Measurements from ENCODE around the gene ASB1. TPM values are rescaled to one million over a fixed set of nuclear protein-coding genes. Genes with fewer than 3 reads are reported as not detected.

Gene ASB1
- total and polyA plus RNA-seq, 2 of the 13 experiments (the other 11 are each of a cell fraction or from before 2014, with no cell fraction given) = 48.6 to 49.2 TPM

GRCh38 chr2:238434846-238435751 is 8.4 kb downstream of the ASB1 start (continued):
- TF ChIP-seq ZNF660 (CRISPR knock-in tag; IDR thresholded peaks at IDR 0.05; ENCODE audit: borderline replicate concordance, low read depth) = no peak
- no peak for TF ChIP-seq SUZ12 (IDR thresholded peaks at IDR 0.05; ENCODE audit: low read depth, low read length)
- no peak for TF ChIP-seq SOX6 (IDR thresholded peaks at IDR 0.05)
- TF ChIP-seq SOX6 (CRISPR knock-in tag; IDR thresholded peaks at IDR 0.05) = peak; percentile 73
- 0 out of 2 replicates have a peak, but pooled peaks have one; percentile 43 for TF ChIP-seq ZNF451 (CRISPR knock-in tag; IDR thresholded peaks at IDR 0.05)
- TF ChIP-seq MBD4 (IDR thresholded peaks at IDR 0.05; ENCODE audit: borderline replicate concordance, low read length) = no peak
- TF ChIP-seq REST (IDR thresholded peaks at IDR 0.05; ENCODE audit: borderline replicate concordance in 1 of 2, low read depth in 1 of 2, low read length in 2 of 2) = no peak
- no peak for TF ChIP-seq ATAD3A (CRISPR knock-in tag; IDR thresholded peaks at IDR 0.05)
- TF ChIP-seq ZBTB33 (CRISPR knock-in tag; IDR thresholded peaks at IDR 0.05) = peak; percentile 85
- TF ChIP-seq ZNF687 (CRISPR knock-in tag; IDR thresholded peaks at IDR 0.05) = peak; percentile 94
- no peak for TF ChIP-seq KDM5B (CRISPR knock-in tag; IDR thresholded peaks at IDR 0.05; ENCODE audit: borderline replicate concordance)
- TF ChIP-seq GZF1 (CRISPR knock-in tag; IDR thresholded peaks at IDR 0.05) = no peak
- TF ChIP-seq ATF5 (CRISPR knock-in tag; IDR thresholded peaks at IDR 0.05; ENCODE audit: low read depth) = no peak
- peak; percentile 68 for TF ChIP-seq ZNF772 (CRISPR knock-in tag; IDR thresholded peaks at IDR 0.05)
- TF ChIP-seq CBX2 (IDR thresholded peaks at IDR 0.05; ENCODE audit: low read depth, low read length) = no peak
- TF ChIP-seq CBX2 (CRISPR knock-in tag; IDR thresholded peaks at IDR 0.05; ENCODE audit: low read depth) = no peak
- TF ChIP-seq CEBPG (CRISPR knock-in tag; IDR thresholded peaks at IDR 0.05) = peak; percentile 83

Measured in HepG2 (cell line).